Gastroesophageal sphincter (tissue), 3 donors: ENCODE results near the gene LIPC.

Source experiments
- EP300 ChIP-seq: sonication (generic); formaldehyde crosslinking; IDR thresholded peaks from one replicate; pipeline ENCODE4 v1.6.1; 2017; ENCODE audit warnings: antibody characterized with exemption, mild to moderate bottlenecking
- POLR2A ChIP-seq, 2 donors: fragments of 450-650 bp; IDR thresholded peaks; one replicate each; pipeline ENCODE4 v1.6.1; 2017; ENCODE audit warnings: antibody characterized with exemption in 2 of 2, mild to moderate bottlenecking in 2 of 2, moderate library complexity in 1 of 2
- POLR2AphosphoS5 ChIP-seq: sonication (generic); formaldehyde crosslinking; IDR thresholded peaks from one replicate; pipeline ENCODE4 v1.6.1; 2017; ENCODE audit warnings: antibody characterized with exemption
- TF ChIP-seq, protein P1 (sequence below), 4 experiments: fragments of 200-600 bp in 2 of 4; fragments of 450-650 bp in 2 of 4; sonication (generic) in 1 of 4; IDR thresholded peaks; one replicate each; pipeline ENCODE4 v1.5.1; 2017 to 2019; ENCODE audit warnings: antibody characterized with exemption in 4 of 4, mild to moderate bottlenecking in 2 of 4, moderate library complexity in 2 of 4

DNA sequence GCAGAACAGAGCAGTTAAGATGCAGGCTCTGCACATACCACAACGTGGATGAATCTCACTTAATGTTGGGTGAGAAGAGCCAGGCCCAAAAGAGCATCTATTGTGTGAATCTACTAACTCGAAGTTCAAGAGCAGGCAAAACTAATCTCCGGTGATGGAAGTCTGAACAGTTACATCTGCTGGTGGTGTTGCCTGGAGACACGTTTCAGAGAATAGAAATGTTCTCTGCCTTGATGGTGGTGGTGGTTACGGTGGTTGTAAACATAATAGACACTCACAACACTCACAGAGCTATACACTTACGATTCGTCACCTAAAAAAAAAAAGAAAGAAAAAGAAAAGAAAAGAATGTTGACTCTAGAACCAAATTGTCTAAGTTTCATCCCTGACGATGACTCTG is 86.8 kb downstream of the LIPC start:
- TF ChIP-seq POLR2A (IDR thresholded peaks at IDR 0.05) (no peak), EP300 (no peak), POLR2AphosphoS5 (no peak)
- TF ChIP-seq, protein P1, sequence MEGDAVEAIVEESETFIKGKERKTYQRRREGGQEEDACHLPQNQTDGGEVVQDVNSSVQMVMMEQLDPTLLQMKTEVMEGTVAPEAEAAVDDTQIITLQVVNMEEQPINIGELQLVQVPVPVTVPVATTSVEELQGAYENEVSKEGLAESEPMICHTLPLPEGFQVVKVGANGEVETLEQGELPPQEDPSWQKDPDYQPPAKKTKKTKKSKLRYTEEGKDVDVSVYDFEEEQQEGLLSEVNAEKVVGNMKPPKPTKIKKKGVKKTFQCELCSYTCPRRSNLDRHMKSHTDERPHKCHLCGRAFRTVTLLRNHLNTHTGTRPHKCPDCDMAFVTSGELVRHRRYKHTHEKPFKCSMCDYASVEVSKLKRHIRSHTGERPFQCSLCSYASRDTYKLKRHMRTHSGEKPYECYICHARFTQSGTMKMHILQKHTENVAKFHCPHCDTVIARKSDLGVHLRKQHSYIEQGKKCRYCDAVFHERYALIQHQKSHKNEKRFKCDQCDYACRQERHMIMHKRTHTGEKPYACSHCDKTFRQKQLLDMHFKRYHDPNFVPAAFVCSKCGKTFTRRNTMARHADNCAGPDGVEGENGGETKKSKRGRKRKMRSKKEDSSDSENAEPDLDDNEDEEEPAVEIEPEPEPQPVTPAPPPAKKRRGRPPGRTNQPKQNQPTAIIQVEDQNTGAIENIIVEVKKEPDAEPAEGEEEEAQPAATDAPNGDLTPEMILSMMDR (IDR thresholded peaks at IDR 0.05) = no peak
